GM19467 (cell line): Measurements from ENCODE around the gene SNAI1.
"Not testable (repeated sequence)": the region's sequence is repeated elsewhere in the genome, so short reads cannot be mapped to it uniquely, and the experiment has no call there.

Experiments used
- ATAC-seq: cut with Tn5 transposase; IDR thresholded peaks from one replicate; pipeline ENCODE4 v1.9.1; 2021; ENCODE audit warnings: mild to moderate bottlenecking, moderate library complexity; ENCODE audit not compliant: unreplicated experiment

Gene SNAI1

GRCh38 chr20:50011597-50011996 is 28.8 kb downstream of the SNAI1 start:
- ATAC-seq: not testable (repeated sequence)

GRCh38 chr20:50012282-50013263 is 29.8 kb downstream of the SNAI1 start:
- no peak for ATAC-seq

GRCh38 chr20:50013976-50014375 is 31.2 kb downstream of the SNAI1 start:
- no peak for ATAC-seq

GRCh38 chr20:50014570-50015562 is 32.1 kb downstream of the SNAI1 start:
- no peak for ATAC-seq

GRCh38 chr20:50015636-50015992 is 32.8 kb downstream of the SNAI1 start:
- ATAC-seq: no peak

GRCh38 chr20:50015993-50016770 is 33.4 kb downstream of the SNAI1 start:
- ATAC-seq: no peak

- no peak for ATAC-seq
Measured at GRCh38 chr20:50017160-50017559, 34.4 kb downstream of the SNAI1 start.

- ATAC-seq: no peak
Measured at GRCh38 chr20:50017576-50018248, 34.9 kb downstream of the SNAI1 start.

GRCh38 chr20:50019466-50020256 is 36.9 kb downstream of the SNAI1 start:
- ATAC-seq: no peak

GRCh38 chr20:50020288-50020687 is 37.5 kb downstream of the SNAI1 start:
- ATAC-seq: no peak

- ATAC-seq: no peak
Measured at GRCh38 chr20:50022676-50023075, 39.9 kb downstream of the SNAI1 start.

GRCh38 chr20:50023116-50023805 is 40.5 kb downstream of the SNAI1 start:
- ATAC-seq: no peak

- ATAC-seq: no peak
Measured at GRCh38 chr20:50026746-50027575, 44.2 kb downstream of the SNAI1 start.

- ATAC-seq: no peak
Measured at GRCh38 chr20:50027611-50028105, 44.9 kb downstream of the SNAI1 start.

- ATAC-seq: no peak
Measured at GRCh38 chr20:50029083-50029696, 46.4 kb downstream of the SNAI1 start.

GRCh38 chr20:50029697-50030461 is 47.1 kb downstream of the SNAI1 start:
- no peak for ATAC-seq
